ENCODE results near the gene MRPL9.
A peak's percentile ranks its signal among the peaks of the same experiment; 100 is the strongest.

The MRPL9 gene

GRCh38 chr1:151713044-151713443 is 50.3 kb downstream of the MRPL9 start:
- DNase-seq (ENCODE audit: low read depth in 2 of 3, low spot score in 1 of 3) = no peak

GRCh38 chr1:151711951-151712350 is 51.3 kb downstream of the MRPL9 start:
- DNase-seq (ENCODE audit: low read depth in 2 of 3, low spot score in 1 of 3) = no peak

- DNase-seq (ENCODE audit: low read depth in 2 of 3, low spot score in 1 of 3) = no peak
These were observed 52.1 kb downstream of the MRPL9 start for GRCh38 chr1:151711044-151711800.

GRCh38 chr1:151710187-151710840 is 53.0 kb downstream of the MRPL9 start:
- peak; percentile 13 to 33 (median 18) for DNase-seq (ENCODE audit: low read depth in 2 of 3, low spot score in 1 of 3)

Measured in stimulated activated CD4-positive, alpha-beta T cell treated with anti-CD3 and anti-CD28 coated beads, Interleukin-12 subunit alpha, Interleukin-12 subunit beta, amount 100 ng/mL, for 48 hours (primary cell).